GM19240 (cell line): ENCODE results near the gene PAK4.
"Not testable (repeated sequence)": the region's sequence is repeated elsewhere in the genome, so short reads cannot be mapped to it uniquely, and the experiment has no call there.

Source experiments
- DNase-seq: peaks from one replicate; pipeline ENCODE4 v3.0.0; 2011; ENCODE audit warnings: low spot score; ENCODE audit not compliant: insufficient read length

PAK4 gene

GRCh38 chr19:39130337-39131254 is 5.0 kb downstream of the PAK4 start:
- no peak for DNase-seq

GRCh38 chr19:39131255-39131755 is 5.7 kb downstream of the PAK4 start:
- DNase-seq = no peak

- no peak for DNase-seq
Observed at GRCh38 chr19:39132344-39132969, 6.9 kb downstream of the PAK4 start.

- no peak for DNase-seq
Observed at GRCh38 chr19:39133431-39134270, 8.1 kb downstream of the PAK4 start.

- no peak for DNase-seq
Observed at GRCh38 chr19:39135701-39136100, 10.1 kb downstream of the PAK4 start.

GRCh38 chr19:39136225-39136940 is 10.8 kb downstream of the PAK4 start:
- no peak for DNase-seq

- DNase-seq = no peak
Observed at GRCh38 chr19:39137131-39137530, 11.5 kb downstream of the PAK4 start.

GRCh38 chr19:39138221-39139211 is 12.9 kb downstream of the PAK4 start:
- DNase-seq = no peak

GRCh38 chr19:39139305-39139874 is 13.8 kb downstream of the PAK4 start:
- no peak for DNase-seq

- DNase-seq = no peak
Observed at GRCh38 chr19:39139971-39140453, 14.4 kb downstream of the PAK4 start.

- DNase-seq = no peak
Observed at GRCh38 chr19:39140594-39140993, 15.0 kb downstream of the PAK4 start.

GRCh38 chr19:39141929-39142328 is 16.3 kb downstream of the PAK4 start:
- no peak for DNase-seq

- no peak for DNase-seq
Observed at GRCh38 chr19:39142630-39143029, 17.0 kb downstream of the PAK4 start.

GRCh38 chr19:39143757-39144289 is 18.2 kb downstream of the PAK4 start:
- DNase-seq = not testable (repeated sequence)

- no peak for DNase-seq
Observed at GRCh38 chr19:39144290-39145071, 18.9 kb downstream of the PAK4 start.

GRCh38 chr19:39145180-39145953 is 19.8 kb downstream of the PAK4 start:
- no peak for DNase-seq

GRCh38 chr19:39146091-39146490 is 20.5 kb downstream of the PAK4 start:
- DNase-seq = no peak
